GM11168 (cell line): ENCODE data around the gene CCDC74B.
"Not testable (repeated sequence)": the region's sequence is repeated elsewhere in the genome, so short reads cannot be mapped to it uniquely, and the experiment has no call there.

Experiments
- in situ Hi-C: fragments of 300-500 bp; cut with MboI; formaldehyde crosslinking; loops from one replicate; pipeline ENCODE4 v1.12.0; 2022; ENCODE audit warnings: low sequenced_read_pairs; ENCODE audit not compliant: unreplicated experiment

The CCDC74B gene

DNA sequence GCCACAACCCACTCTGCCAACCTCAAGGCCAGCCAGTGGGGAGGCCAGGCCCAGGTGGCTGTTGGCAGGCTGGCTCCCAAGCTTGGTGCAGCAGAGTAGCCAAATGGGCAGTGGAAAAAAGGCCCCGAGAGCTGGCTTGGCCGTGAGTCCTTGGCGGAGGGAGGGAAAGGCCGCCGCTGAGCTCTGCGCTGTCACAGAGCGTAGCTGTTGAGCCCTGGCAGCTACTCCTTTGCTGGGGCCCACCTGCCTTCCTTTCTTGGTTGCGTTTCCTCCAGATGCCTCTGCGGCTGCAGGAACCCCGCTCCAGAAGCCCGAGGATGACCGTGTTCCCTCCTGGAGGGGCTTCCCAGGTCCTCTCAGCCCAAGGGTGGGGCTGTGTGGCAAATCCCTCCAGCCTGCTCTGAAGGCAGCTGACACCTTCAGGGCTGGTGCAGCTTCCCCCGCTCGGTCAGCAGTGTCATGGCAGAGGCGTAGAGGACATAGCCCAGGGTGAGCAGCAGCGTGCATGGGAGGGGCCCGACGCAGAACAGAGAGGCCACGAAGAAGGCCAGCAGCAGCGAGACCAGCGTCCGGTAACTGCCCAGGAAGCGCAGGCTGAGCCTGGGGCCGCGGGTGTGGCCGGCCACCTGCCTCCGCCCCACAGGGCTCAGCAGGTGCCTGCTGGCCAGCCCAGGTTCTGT, 7.4 kb upstream of the CCDC74B start:
- in situ Hi-C loops: not testable (repeated sequence)

DNA sequence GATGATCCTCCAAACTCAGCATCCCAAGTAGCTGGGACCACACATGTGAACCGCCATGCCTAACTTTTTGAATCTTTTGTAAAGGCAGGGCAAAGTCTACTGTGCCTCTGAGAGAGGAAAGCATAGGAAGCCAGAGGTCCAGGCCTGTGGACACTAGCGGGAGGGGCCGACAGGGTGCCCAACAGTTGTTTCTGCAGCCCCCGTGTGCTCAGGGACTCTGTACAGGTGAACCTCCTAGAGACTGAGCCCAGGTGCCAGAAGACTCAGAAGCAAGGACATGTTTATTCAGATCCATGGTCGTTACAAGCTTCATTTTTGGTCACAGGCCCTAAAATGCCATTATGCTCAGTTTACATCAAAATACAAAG, 6.2 kb upstream of the CCDC74B start:
- in situ Hi-C loops: not testable (repeated sequence)

DNA sequence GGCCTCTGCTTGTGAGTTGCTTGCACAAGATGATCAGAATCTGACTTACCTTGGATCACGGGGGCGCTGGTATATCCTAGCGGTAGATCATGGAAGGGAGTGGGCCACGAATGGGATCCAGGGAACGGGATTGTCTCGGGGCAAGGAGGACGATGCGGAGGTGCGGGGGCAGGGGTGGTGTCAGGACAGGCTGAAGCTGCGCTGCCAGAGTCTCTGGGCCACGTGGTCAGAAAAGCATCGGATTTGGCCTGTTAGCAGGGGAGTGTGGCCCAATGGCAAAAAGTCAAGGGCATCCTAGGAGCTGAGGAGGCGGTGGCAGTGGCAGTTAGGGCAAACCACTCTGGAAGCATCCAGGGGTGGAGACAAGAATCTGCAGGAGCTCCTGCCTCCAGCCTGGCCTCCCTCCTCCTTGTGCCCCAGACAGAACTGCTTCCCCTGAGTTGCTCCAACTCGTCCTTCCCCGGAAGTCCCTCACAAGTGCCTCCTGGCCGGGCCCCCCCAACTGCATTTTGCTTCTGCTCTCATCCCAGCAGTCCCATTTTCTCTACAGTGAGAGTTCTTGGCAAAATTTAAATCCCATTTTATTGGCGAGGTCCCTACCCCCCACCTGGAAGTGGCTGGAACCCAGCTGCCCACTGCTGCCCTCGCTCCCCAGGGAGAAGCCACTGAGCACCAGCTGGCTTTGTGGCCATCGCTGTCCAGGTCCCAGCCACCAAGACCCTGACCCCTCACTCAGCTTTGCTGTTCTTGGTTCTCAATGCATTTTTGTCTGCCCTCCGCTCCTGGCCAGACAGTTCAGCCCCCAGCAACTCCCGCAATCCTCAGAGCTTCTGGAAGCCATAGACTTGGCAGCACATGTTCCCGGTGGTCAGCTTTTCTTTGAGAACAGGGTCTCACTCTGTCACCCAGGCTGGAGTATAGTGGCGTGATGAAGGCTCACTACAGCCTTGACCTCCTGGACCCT, 5.6 kb upstream of the CCDC74B start:
- in situ Hi-C loops: no loop called here

DNA sequence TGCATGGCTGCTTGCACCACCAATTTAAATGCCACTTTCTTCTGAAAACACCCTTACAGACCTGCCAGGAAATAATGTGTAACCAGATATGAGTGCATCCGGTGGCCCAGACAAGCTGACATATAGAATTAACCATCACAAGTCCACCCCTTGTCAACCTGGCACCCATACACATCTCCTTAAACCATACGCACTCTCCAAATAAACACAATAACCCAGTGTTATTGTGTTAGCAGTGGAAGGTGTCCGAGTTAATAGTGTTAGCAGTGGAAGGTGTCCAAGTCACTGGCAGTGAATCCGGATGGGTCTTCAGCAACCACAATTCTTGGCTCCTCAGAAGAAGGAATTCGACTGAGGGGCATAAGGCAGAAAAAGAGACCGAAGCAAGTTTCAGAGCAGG, 3.6 kb upstream of the CCDC74B start:
- in situ Hi-C loops: not testable (repeated sequence)

DNA sequence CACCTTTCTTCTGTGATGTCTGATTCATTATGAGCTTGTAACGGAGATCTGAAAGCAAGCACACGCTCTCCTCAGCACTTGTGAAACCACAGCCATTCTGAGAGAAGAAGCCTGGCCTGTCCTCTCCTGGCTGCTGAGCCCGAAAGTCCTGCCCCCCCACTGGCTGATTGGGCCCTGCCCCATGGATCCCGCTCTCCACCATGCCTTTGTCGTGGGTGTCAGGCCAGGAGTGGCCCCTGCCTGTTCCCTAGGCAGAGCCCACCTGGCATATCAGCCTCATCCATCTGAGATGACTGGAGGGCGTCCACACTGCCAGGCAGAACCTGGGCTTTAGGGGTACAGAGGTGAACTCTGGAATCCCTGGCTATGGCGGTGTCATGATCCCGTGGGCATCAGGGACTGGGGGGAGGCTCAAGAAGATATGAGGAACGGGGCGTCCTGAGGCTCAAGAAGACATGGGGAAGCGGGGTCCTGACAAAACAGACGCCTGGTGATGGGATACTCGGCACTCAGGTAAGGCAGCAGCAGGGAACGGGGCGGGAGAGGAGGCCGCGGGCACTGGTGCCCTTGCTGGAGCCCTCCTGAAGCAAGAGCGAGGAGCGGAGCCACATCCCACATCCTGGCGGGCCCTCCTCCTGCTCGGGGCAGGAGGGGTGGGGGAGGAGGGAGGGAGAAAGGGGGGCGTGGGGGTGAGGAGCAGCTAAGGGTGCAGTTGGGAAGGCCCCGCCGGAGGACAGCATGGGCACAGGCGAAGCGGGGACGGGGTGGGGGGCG, 1.5 kb downstream of the CCDC74B start:
- in situ Hi-C loops: not testable (repeated sequence)

DNA sequence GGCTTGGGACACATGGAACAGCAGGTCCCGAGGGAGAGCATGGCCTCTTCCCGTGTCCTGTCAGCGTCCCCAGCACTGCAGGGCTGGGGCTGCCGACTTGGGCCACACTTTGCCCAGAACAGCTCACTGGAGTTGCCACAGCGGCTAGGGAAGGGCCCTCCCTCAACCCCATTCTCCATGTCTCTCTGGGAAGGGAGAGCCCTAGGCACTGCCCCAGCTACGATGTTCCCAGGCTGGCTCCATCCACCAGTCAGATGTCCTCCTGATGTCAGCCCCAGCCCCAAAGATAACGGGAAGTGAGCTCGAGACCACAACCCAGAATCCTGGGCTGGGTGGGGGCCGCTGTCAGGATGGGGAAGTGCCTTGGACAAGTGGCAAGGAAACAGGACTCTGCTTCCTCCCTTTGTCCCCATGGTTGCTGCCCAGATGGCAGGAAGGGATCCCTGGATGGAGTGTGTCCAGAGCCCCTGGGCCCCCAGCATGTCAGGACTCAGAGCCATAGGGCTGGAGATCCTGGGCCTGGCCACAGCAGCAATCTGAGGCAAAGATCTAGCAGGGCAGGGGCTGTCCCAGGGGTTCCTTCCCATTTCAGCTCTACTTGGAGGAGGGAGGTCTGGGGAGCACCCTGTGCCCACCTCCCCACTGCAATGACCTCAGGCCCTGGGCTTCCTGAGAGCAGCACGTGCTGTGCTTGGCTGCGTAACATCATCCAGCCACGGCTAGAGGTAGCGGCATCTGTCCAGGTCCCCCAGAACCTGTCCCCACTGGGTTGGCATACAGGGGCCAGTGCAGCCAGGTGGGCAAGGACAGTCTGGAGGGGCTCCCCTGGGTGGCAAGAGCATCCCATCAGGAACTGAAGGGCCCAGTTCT, 2.3 kb downstream of the CCDC74B start:
- in situ Hi-C loops: not testable (repeated sequence)

DNA sequence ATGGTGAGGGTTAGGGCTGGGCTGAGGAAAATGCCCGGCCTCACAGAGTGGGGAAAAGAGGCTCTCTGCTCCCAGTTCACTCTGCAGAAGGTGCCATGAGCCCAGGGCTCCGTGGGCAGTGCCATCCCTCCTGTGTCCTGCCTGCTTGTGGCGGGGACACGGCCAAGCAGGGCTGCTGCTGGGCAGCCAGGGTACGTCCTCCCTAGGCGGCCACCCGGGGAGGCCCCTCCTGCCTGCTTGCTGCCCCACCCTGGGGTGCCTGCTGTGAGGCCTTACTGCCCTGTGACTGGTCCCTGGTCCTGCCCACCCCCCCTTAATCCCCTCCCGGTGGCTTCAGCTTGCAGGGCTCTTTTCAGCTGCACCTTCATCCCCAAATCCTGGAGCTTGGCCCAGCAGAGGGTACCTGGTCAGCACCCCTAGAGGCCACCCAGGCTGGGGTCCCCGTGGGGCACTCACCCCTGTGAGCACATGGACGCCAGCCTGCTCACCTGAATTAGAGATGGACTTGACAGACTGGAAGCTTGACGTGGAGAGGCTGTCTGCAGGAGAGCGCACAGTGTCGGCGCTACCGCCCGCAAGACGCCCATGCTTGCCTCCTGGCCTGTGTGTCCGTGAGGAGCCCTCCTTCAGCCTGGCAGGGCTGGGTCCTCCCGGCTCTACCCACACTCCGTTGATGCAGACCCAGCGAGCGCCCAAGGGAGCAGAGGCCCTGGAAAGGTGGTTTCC, 3.1 kb downstream of the CCDC74B start:
- in situ Hi-C loops: not testable (repeated sequence)

DNA sequence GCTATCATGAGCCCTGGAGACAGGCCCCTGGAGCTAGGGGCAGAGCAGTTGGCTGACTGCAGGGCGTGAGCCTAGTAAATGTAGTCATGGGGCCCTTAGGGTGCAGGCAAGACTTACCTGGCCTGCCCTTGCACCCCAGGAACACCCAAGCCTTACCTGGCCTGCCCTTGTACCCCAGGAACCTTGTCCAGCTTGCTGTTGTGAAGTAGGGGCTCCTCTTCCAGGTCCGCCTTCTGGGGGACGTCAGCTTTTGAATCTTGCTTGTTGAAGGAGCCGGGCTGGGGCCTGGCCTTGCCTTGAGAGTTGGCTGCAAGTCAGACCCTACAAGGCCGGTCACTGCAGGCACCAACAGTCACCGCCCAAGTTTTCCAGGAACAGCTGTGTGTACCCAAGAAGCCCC, 3.9 kb downstream of the CCDC74B start:
- in situ Hi-C loops: not testable (repeated sequence)

DNA sequence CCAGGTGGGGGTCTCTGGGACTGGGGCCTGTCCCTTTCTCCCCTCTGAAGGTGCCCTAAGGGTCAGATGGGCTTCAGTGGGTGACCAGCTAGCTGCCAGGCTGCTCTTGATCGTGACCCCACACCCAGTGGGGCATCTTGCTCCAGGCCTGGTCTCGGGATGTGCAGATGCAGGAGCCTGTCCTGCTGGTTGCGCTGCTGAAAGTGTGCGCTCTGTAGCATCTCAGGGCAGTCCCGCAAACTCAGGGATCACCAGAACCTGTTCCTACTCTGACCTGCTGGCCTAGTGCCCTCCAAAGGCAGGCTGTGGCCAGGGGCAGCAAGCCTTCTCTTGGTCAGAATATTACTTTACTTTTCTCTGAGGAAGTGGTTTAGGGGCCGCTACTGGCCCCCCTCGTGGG, 4.4 kb downstream of the CCDC74B start:
- in situ Hi-C loops: not testable (repeated sequence)

DNA sequence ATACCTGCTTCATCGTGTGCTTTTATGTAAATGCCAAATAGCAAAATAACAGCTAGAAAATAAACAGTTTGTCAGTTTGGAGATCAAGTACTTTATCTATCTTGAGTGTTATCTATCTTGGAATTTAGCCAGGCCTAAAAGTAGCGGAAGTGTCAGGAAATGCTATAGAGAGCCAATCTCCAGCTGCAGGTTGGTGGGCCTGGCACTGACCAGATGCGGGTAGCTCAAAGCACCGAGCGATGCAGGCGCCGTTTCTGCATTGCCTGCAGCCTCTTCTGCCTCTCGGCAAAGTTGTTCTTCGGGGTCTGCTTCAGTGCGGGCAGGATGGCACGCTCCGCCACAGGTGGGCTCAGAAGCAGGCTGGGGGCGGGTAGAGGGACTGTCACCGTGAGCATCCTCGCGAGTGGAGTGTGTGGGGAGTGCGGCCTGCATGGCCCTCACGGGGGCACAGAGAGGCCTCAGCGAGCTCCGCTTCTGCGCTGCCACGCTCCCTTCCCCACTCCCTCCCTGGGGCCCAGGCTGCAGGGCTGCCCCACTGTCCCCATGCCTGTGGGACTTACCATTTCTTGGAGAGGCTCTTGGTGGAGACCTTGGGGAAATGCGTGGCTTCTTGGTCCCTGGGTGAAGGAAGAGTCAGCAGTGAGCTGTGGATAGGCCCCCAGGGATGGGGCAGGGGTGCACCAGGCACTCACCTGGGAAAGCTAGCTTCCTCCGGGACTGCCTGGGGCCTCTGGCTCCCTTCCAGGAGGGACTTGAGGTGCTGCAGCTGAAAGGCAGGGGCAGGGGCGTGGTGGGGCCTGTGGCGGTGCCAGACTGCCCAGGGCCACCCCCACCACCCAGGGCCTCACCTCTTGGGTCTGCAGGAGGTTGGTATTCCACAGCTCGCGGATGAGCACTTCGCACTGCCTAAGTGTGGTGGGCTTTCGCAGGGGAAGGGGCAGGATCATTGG, 5.3 kb downstream of the CCDC74B start:
- in situ Hi-C loops: not testable (repeated sequence)

DNA sequence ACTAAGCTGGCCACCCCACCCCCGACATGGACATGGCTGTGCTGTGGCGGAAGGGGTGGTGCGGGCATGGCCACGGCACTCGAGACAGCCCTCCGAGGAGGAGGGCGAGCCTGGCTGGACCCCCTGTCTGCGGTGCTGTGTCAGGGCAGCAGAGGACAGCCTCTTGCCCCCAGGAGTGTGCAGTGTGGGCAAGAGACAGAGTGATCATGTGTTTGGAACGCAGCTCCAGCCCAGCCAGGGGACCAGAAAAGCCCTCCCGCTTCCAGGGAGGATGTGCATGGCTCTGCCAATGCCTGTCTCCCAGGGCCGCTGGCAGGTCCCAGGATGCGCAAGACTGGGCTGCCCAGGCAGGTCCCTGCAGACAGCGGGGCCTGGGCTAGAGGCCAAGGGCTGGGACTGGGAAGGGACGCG, 6.1 kb downstream of the CCDC74B start:
- in situ Hi-C loops: not testable (repeated sequence)

DNA sequence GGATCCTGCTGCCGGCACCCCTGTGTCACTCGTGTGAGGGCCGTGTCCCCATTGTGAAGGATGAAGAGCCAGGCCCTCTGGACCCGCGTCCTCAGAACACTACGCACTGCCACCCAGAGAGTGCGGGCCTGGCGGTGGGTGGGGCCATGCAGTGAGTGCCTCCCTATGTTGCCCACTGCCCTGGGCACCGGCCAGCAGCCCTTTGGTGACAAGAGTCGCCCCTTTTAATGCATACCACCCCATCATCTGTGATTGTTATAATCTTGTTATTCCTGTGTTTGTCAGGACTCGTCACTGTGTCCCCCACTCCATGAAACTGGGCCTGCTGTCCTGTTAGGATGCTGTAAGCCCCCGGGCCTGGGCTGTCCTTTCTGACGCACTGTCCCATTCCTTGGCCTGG, 6.6 kb downstream of the CCDC74B start:
- in situ Hi-C loops: not testable (repeated sequence)

DNA sequence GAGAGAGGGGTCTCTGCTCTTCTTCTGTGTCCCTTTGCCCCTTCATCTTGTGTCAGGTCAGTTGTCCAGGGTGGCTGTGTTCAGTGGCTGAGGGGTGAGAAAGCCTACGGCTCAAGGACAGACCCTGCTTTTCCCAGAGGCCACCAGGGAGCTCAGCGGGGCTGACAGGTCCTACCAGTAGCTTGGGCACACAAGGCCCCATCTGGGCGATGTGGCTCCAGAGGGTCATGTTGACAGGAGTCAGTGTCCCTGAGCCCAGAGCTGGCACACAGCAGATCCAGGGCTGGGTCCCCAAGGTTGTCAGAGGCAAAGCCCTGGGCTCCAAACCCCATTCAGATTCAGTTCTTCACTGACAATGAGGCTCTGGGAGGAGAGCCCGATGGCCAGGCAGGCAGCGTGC, 7.8 kb downstream of the CCDC74B start:
- in situ Hi-C loops: not testable (repeated sequence)

DNA sequence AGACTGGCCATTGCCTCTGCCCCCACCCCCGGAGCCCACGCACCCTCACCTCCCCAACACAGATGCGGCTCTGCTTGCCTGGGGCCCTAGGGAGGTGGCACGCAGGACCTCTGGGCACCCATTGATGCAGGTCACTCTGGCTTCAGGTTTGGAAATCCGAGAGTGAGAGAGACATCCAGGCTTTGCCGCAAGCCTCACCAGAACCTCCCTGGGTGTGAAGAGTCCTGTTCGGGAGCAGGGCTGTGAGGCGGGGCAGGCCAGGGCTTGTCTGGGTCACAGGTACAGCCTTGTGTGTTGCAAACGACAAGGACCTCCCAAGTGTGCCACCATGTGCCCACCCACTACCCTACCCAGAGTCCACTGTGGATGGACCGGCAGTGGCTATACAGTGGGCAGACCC, 8.4 kb downstream of the CCDC74B start:
- in situ Hi-C loops: not testable (repeated sequence)

DNA sequence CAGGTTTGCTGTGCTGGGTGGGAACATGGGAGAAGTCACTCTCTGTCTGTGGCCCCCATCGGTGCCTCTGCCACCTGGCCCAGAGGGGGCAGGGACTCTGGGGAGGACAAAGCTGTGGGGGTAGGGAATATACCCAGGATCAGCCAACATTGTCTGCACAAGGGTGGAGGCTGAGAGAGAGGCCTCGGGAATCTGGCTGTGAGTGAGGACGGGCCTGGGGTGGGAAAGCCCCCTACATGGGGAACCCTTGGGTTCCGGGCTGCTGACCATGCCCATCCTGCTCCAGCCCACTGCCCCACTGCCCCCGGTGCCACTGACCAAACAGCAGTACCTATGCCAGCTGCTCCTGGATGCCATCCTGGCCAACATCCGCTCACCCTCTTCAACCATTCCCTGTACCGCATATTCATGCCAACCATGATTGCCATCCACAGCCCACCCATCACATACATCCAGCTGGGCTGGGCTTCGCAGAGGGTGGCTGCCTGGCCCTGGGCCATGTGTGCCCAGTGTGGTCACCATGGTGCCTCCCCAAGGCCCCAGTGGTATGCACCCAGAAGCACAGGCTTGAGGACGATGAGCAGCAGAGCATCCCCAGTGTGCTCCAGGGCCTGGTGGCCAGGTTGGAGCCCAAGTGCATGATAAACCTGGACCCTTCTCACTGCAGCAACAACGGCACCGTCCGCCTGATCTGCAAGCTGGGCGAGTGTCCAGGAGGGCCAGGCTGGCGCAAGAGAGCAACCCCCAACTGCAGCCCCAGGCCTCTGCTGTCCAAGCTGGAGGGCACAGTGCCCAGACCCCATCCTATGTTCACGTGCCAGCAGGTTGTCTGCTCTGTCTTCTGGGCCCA, 9.0 kb downstream of the CCDC74B start:
- in situ Hi-C loops: no loop called here

DNA sequence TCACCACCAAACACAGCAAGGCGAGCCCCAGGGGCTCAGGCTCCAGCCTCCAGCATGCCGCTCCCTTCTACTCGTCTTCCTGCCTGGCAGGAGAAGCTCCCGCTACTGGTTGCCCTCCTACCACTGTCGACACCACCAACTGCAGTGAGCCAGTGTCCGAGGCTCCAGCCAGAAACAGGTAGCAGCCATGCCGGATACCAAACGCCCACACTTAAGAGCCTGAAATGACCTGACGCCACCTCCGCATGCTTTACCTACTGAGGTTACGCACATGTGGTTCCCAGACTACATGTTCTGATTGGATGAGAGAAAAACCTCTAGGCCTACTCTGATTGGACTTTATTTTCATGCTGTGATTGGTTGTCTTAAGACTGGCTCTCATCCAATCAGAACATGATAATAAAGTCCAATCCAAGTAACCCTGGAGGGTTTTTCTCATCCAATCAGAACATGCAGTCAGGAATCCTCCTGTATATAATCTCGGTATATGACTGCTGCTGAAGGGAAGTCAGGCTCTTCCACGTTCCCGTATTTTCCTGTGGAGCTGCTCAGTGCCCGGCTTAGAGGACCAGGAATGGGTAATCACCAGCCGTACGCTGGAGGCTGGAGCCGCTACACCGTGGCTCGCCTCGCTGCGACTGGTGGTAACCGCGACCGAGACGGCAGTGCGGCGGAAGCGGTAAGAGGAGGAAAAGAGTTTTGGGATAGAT, 15.6 kb downstream of the CCDC74B start, which contains the start of gene POTEF:
TSS of gene POTEF (minus strand) at position 103 of the 710 bp plus-strand sequence. CDS start 8,707 bp downstream, outside the sequence.
- in situ Hi-C loops: not testable (repeated sequence)
